ENCODE data around the gene EIF1AD. TPM values are rescaled to one million over a fixed set of nuclear protein-coding genes. Genes with fewer than 3 reads are reported as not detected.
A peak's percentile ranks its signal among the peaks of the same experiment; 100 is the strongest.

EIF1AD gene
- total and polyA plus RNA-seq, 2 experiments from 2014 or later, result 16.1 to 32.1 TPM

DNA sequence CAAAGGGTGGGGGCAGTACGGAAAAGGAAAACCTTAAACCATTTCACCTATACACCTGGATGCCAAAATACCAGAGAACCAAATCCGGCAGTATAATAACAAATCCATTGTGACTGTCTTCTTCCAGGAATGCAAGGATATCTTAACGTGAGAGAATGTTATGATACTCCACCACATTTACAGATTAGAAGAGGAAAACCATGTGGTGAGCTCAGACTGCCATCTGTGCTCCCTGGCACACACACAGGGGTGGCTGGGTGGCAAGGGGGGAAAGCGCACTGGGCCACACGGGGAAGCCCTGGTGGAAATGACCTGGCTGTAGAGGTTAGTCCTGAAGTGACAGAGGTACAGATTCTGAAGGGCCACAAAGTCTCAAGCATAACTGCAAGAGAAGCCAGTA, 9.9 kb downstream of the EIF1AD start (continued):
- TF ChIP-seq POLR2AphosphoS5 (IDR thresholded peaks at IDR 0.05; ENCODE audit: low read depth) (no peak), EZH2phosphoT487 (IDR thresholded peaks at IDR 0.05; ENCODE audit: unreplicated experiment) (no peak), STAT1 (IDR thresholded peaks at IDR 0.05; ENCODE audit: unreplicated experiment) (no peak)

GRCh38 chr11:65988791-65989592, 13.0 kb downstream of the EIF1AD start:
- Histone ChIP-seq H3K9me2 (ENCODE audit: insufficient read depth) (no peaks in the 10 kb centered on the region), H3K36me3 (ENCODE audit: insufficient read depth) (no peaks in the 10 kb centered on the region), H3K27ac (ENCODE audit: low read depth) (no peak overlapping the region), H4K20me1 (replicated peaks; ENCODE audit: insufficient read depth) (no peaks in the 10 kb centered on the region), H3K27me3 (ENCODE audit: insufficient read depth) (no peaks in the 10 kb centered on the region), H3K4me2 (no peak overlapping the region), H3F3A (replicated peaks; ENCODE audit: low read depth) (0 out of 2 replicates have a peak, but pooled peaks cover 7% of the 10 kb centered on the region), H3K4me3 (no peak overlapping the region), H3K79me2 (replicated peaks; ENCODE audit: insufficient read depth) (no peaks in the 10 kb centered on the region), H3K4me1 (ENCODE audit: insufficient read depth) (no peaks in the 10 kb centered on the region), H2AFZ (no peak overlapping the region)
- H3K36me3 Mint-ChIP-seq (ENCODE audit: low read depth), result no peaks in the 10 kb centered on the region
- H3K9me3 Mint-ChIP-seq, result no peaks in the 10 kb centered on the region
- DNase-seq (ENCODE audit: low spot score) (peak; percentile 97), ATAC-seq (peak; percentile 99)
- no peaks in the 10 kb centered on the region for H3K4me1 Mint-ChIP-seq
- H3K4me3 Mint-ChIP-seq, result no peak overlapping the region; the same call in 2 of the 3 replicates
- TF ChIP-seq CREB1 (CRISPR knock-in tag; IDR thresholded peaks at IDR 0.05; ENCODE audit: low read depth), result no peak
- peak; percentile 99 to 100 for TF ChIP-seq CTCF (conservative IDR thresholded peaks at IDR 0.05; ENCODE audit: low read depth in 2 of 2)
- H3K27me3 Mint-ChIP-seq (ENCODE audit: insufficient read depth, low read depth, poor library complexity), result peaks cover 9% of the 10 kb centered on the region
- H3K27ac Mint-ChIP-seq, result no peak overlapping the region; the same call in 1 of the 2 replicates

DNA sequence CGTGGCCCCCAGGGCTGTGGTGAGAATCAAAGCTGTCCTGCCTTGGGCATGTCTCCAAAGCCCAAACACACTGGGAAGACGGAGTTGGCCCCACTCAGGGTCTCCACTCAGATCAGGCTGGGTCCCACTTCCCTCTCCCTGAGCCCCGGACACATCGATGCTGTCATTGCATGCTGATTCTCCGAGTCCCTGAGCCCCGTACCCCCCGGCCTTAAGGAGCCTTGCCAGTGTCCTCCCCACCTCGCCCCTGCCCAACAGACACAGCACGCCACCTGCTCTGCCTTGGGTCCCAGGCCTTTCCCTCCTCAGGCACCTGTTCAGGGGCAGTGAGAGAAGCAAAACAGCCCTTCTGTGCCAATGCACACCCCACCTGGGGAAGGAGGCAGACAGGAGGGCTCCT, 14.6 kb downstream of the EIF1AD start:
- H3K36me3 Mint-ChIP-seq (ENCODE audit: low read depth), result no peaks in the 10 kb centered on the region
- H3K4me2 ChIP-seq, result no peak overlapping the region
- H3K4me3 ChIP-seq, result no peak overlapping the region
- H3K9me2 ChIP-seq (ENCODE audit: insufficient read depth), result no peaks in the 10 kb centered on the region
- no peaks in the 10 kb centered on the region for H3K79me2 ChIP-seq (replicated peaks; ENCODE audit: insufficient read depth)
- no peaks in the 10 kb centered on the region for H3K4me1 Mint-ChIP-seq
- no peaks in the 10 kb centered on the region for H4K20me1 ChIP-seq (replicated peaks; ENCODE audit: insufficient read depth)
- no peak overlapping the region for H3K4me3 Mint-ChIP-seq
- no peak overlapping the region for H3K27ac ChIP-seq (ENCODE audit: low read depth)
- ATAC-seq, result no peak
- peaks cover 7% of the 10 kb centered on the region for H3K27me3 Mint-ChIP-seq (ENCODE audit: insufficient read depth, low read depth, poor library complexity)
- TF ChIP-seq EZH2phosphoT487 (IDR thresholded peaks at IDR 0.05; ENCODE audit: unreplicated experiment) (no peak), ZNF114 (CRISPR knock-in tag; IDR thresholded peaks at IDR 0.05) (no peak), POLR2AphosphoS5 (IDR thresholded peaks at IDR 0.05; ENCODE audit: low read depth) (no peak), STAT1 (IDR thresholded peaks at IDR 0.05; ENCODE audit: unreplicated experiment) (no peak), ZNF331 (CRISPR knock-in tag; IDR thresholded peaks at IDR 0.05; ENCODE audit: low read depth) (no peak), CREB1 (CRISPR knock-in tag; IDR thresholded peaks at IDR 0.05; ENCODE audit: low read depth) (no peak)
- TF ChIP-seq, protein P1, sequence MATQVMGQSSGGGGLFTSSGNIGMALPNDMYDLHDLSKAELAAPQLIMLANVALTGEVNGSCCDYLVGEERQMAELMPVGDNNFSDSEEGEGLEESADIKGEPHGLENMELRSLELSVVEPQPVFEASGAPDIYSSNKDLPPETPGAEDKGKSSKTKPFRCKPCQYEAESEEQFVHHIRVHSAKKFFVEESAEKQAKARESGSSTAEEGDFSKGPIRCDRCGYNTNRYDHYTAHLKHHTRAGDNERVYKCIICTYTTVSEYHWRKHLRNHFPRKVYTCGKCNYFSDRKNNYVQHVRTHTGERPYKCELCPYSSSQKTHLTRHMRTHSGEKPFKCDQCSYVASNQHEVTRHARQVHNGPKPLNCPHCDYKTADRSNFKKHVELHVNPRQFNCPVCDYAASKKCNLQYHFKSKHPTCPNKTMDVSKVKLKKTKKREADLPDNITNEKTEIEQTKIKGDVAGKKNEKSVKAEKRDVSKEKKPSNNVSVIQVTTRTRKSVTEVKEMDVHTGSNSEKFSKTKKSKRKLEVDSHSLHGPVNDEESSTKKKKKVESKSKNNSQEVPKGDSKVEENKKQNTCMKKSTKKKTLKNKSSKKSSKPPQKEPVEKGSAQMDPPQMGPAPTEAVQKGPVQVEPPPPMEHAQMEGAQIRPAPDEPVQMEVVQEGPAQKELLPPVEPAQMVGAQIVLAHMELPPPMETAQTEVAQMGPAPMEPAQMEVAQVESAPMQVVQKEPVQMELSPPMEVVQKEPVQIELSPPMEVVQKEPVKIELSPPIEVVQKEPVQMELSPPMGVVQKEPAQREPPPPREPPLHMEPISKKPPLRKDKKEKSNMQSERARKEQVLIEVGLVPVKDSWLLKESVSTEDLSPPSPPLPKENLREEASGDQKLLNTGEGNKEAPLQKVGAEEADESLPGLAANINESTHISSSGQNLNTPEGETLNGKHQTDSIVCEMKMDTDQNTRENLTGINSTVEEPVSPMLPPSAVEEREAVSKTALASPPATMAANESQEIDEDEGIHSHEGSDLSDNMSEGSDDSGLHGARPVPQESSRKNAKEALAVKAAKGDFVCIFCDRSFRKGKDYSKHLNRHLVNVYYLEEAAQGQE (IDR thresholded peaks at IDR 0.05; ENCODE audit: unreplicated experiment), result no peak
- no peaks in the 10 kb centered on the region for H3K9me3 Mint-ChIP-seq
- no peaks in the 10 kb centered on the region for H3K4me1 ChIP-seq (ENCODE audit: insufficient read depth)
- H2AFZ ChIP-seq, result no peak overlapping the region
- H3F3A ChIP-seq (replicated peaks; ENCODE audit: low read depth), result 0 out of 2 replicates have a peak, but pooled peaks cover 7% of the 10 kb centered on the region
- H3K27ac Mint-ChIP-seq, result no peak overlapping the region
- no peak for DNase-seq (ENCODE audit: low spot score)
- no peaks in the 10 kb centered on the region for H3K27me3 ChIP-seq (ENCODE audit: insufficient read depth)
- H3K36me3 ChIP-seq (ENCODE audit: insufficient read depth), result no peaks in the 10 kb centered on the region
